ENCODE measurements around the gene AGPAT2.

- peak; percentile 65 to 100 (median 98) for TF ChIP-seq POLR2A (IDR thresholded peaks at IDR 0.05)
- peak; percentile 76 to 99 (median 98) for TF ChIP-seq CTCF (IDR thresholded peaks at IDR 0.05)
Observed at GRCh38 chr9:136728080-136728547, 40.9 kb upstream of the AGPAT2 start.
